Body of pancreas (tissue), 4 donors: ENCODE measurements around the gene OR4P4. TPM values are rescaled to one million over a fixed set of nuclear protein-coding genes. Genes with fewer than 3 reads are reported as not detected.

Experiments
- ATAC-seq: fragments of 150-250 bp; one replicate; pipeline ENCODE4 v1.9.1; 2016
- DNase-seq, 4 donors: peaks; one replicate each; pipeline ENCODE4 v3.0.0-alpha.2; 2019
- H3K27ac ChIP-seq, 4 donors: fragments of 200-600 bp; sonication (generic); 1 replicate in 3 of 4; 2 replicates in 1 of 4; pipeline versions ENCODE4 v1.5.1 to v1.6.1; 2016 to 2019; ENCODE audit warnings: mild to moderate bottlenecking in 1 of 4, mixed read lengths in 1 of 4, moderate library complexity in 1 of 4
- H3K27me3 ChIP-seq, 2 donors: fragments of 200-600 bp; sonication (generic); one replicate each; pipeline ENCODE4 v1.6.0; 2016; ENCODE audit warnings: mild to moderate bottlenecking in 1 of 2
- H3K36me3 ChIP-seq, 2 donors: fragments of 200-600 bp; sonication (generic); replicated peaks in 1 of 2; 2 replicates each; pipeline ENCODE4 v1.5.1; 2016; ENCODE audit warnings: low read depth in 2 of 2; ENCODE audit not compliant: insufficient read depth in 1 of 2
- H3K4me1 ChIP-seq: fragments of 200-600 bp; sonication (generic); one replicate; pipeline ENCODE4 v1.6.0; 2016
- H3K4me3 ChIP-seq, 2 donors: fragments of 200-600 bp; sonication (generic); 1 replicate in 1 of 2; 2 replicates in 1 of 2; pipeline ENCODE4 v1.5.1; 2016 to 2019
- H3K9me3 ChIP-seq, 3 donors: fragments of 200-600 bp; sonication (generic); 1 replicate in 2 of 3; 2 replicates in 1 of 3; pipeline ENCODE4 v1.5.1; 2016
- POLR2A ChIP-seq, 3 donors: fragments of 450-650 bp; IDR thresholded peaks; one replicate each; pipeline ENCODE4 v1.6.1; 2016; ENCODE audit warnings: antibody characterized with exemption in 3 of 3, mild to moderate bottlenecking in 2 of 3
- WGBS, 2 donors: methylation state at CpG; one replicate each; pipeline ENCODE4 v1.1.5; 2017; 5-methylcytosine and 5-hydroxymethylcytosine counted together
- intact Hi-C: fragments of 100-400 bp; cut with DNase I; formaldehyde crosslinking; loops from one replicate; pipeline ENCODE4 v1.15.1; 2023
- total RNA-seq, 2 donors: library from RNA; depleted of rRNA; stranded (reverse); fragments of >200 nt; gene quantifications; one replicate each; pipeline ENCODE4 v1.1.0, GENCODE V29; 2016
- TF ChIP-seq, protein P1 (sequence below), 7 experiments: fragments of 450-650 bp in 4 of 7; fragments of 200-600 bp in 3 of 7; sonication (generic) in 3 of 7; IDR thresholded peaks; one replicate each; pipeline ENCODE4 v1.5.1; 2016 to 2019; ENCODE audit warnings: antibody characterized with exemption in 7 of 7

Gene OR4P4
- total RNA-seq, 2 donors from 2014 or later, result not detected

GRCh38 chr11:55673860-55674259, 38.9 kb downstream of the OR4P4 start:
- H3K36me3 ChIP-seq, result no peaks in the 10 kb centered on the region
- TF ChIP-seq, protein P1, sequence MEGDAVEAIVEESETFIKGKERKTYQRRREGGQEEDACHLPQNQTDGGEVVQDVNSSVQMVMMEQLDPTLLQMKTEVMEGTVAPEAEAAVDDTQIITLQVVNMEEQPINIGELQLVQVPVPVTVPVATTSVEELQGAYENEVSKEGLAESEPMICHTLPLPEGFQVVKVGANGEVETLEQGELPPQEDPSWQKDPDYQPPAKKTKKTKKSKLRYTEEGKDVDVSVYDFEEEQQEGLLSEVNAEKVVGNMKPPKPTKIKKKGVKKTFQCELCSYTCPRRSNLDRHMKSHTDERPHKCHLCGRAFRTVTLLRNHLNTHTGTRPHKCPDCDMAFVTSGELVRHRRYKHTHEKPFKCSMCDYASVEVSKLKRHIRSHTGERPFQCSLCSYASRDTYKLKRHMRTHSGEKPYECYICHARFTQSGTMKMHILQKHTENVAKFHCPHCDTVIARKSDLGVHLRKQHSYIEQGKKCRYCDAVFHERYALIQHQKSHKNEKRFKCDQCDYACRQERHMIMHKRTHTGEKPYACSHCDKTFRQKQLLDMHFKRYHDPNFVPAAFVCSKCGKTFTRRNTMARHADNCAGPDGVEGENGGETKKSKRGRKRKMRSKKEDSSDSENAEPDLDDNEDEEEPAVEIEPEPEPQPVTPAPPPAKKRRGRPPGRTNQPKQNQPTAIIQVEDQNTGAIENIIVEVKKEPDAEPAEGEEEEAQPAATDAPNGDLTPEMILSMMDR (IDR thresholded peaks at IDR 0.05), result no peak
- TF ChIP-seq POLR2A (IDR thresholded peaks at IDR 0.05), result no peak

More at GRCh38 chr11:55673860-55674259, 38.9 kb downstream of the OR4P4 start:
- intact Hi-C loops, result no loop called here
- Histone ChIP-seq H3K27me3 (no peaks in the 10 kb centered on the region), H3K27ac (no peak overlapping the region), H3K4me3 (no peak overlapping the region), H3K9me3 (no peaks in the 10 kb centered on the region), H3K4me1 (no peaks in the 10 kb centered on the region)
- DNase-seq, result no peak
- ATAC-seq, result no peak
- 42 to 50% methylated on average over 5 of the region's 5 CpGs for WGBS, 2 donors

Other genes starting within 250 kb of the OR4P4 start
- not detected for gene OR4C15, start 80.6 kb upstream of the OR4P4 start, total RNA-seq
- gene OR4C16, start 63.0 kb upstream of the OR4P4 start, total RNA-seq, result not detected
- not detected for gene OR4C11, start 27.5 kb upstream of the OR4P4 start, total RNA-seq
- not detected for gene OR4S2, start 13.2 kb downstream of the OR4P4 start, total RNA-seq
- gene OR4C6, start 27.1 kb downstream of the OR4P4 start, total RNA-seq, result not detected
- gene OR5D13, start 138.3 kb downstream of the OR4P4 start, total RNA-seq, result not detected
- not detected for gene OR5D14, start 160.4 kb downstream of the OR4P4 start, total RNA-seq
- not detected for gene OR5L1, start 176.3 kb downstream of the OR4P4 start, total RNA-seq
- not detected for gene OR5D18, start 184.5 kb downstream of the OR4P4 start, total RNA-seq
- not detected for gene OR5L2, start 192.1 kb downstream of the OR4P4 start, total RNA-seq
- gene OR5D16, start 203.6 kb downstream of the OR4P4 start, total RNA-seq, result not detected
- gene TRIM51, start 248.2 kb downstream of the OR4P4 start, total RNA-seq, result not detected